ENCODE results near the gene NAGPA.

GRCh38 chr16:5064915-5065314, 31.2 kb upstream of the NAGPA start:
- no peak for TF ChIP-seq ZNF512 (CRISPR knock-in tag; IDR thresholded peaks at IDR 0.05; ENCODE audit: borderline replicate concordance)
- no peak for TF ChIP-seq ZBTB43 (CRISPR knock-in tag; IDR thresholded peaks at IDR 0.05)
- TF ChIP-seq ETV6 (CRISPR knock-in tag; IDR thresholded peaks at IDR 0.05) = no peak

All from WTC11 (cell line).